Gastrocnemius medialis (tissue), 4 donors: ENCODE results near the gene LINC00237. TPM values are rescaled to one million over a fixed set of nuclear protein-coding genes. Genes with fewer than 3 reads are reported as not detected.

Experiments
- ATAC-seq, 2 donors: fragments of 150-250 bp; one replicate each; pipeline ENCODE4 v1.9.1; 2016
- DNase-seq, 2 donors: peaks; one replicate each; pipeline ENCODE4 v3.0.0-alpha.2; 2019
- H3K27ac ChIP-seq, 4 donors: fragments of 200-600 bp; sonication (generic); 1 replicate in 1 of 4; 2 replicates in 3 of 4; pipeline ENCODE4 v1.5.1; 2016 to 2018; ENCODE audit warnings: mild to moderate bottlenecking in 2 of 4, moderate library complexity in 1 of 4
- H3K27me3 ChIP-seq, 3 donors: fragments of 200-600 bp; sonication (generic) in 2 of 3; 1 replicate in 1 of 3; 2 replicates in 2 of 3; pipeline versions ENCODE4 v1.5.1 to v1.6.0; 2016 to 2019; ENCODE audit warnings: mild to moderate bottlenecking in 1 of 3, moderate library complexity in 1 of 3
- H3K36me3 ChIP-seq, 2 donors: fragments of 200-600 bp; sonication (generic) in 1 of 2; one replicate each; pipeline ENCODE4 v1.5.1; 2017 to 2018
- H3K4me1 ChIP-seq, 2 donors: fragments of 200-600 bp; sonication (generic) in 1 of 2; one replicate each; pipeline ENCODE4 v1.5.1; 2016 to 2017; ENCODE audit warnings: mild to moderate bottlenecking in 2 of 2
- H3K4me3 ChIP-seq, 4 donors: fragments of 200-600 bp; sonication (generic) in 3 of 4; 1 replicate in 1 of 4; 2 replicates in 3 of 4; pipeline ENCODE4 v1.5.1; 2016 to 2019; ENCODE audit warnings: mild to moderate bottlenecking in 2 of 4
- H3K9me3 ChIP-seq, 3 donors: fragments of 200-600 bp; sonication (generic) in 2 of 3; 1 replicate in 1 of 3; 2 replicates in 2 of 3; pipeline ENCODE4 v1.5.1; 2016 to 2019
- POLR2A ChIP-seq, 2 donors: fragments of 450-650 bp; IDR thresholded peaks; one replicate each; pipeline ENCODE4 v1.6.1; 2017; ENCODE audit warnings: antibody characterized with exemption in 2 of 2, mild to moderate bottlenecking in 2 of 2, moderate library complexity in 2 of 2
- in situ Hi-C, 4 donors: fragments of 200-750 bp; cut with MboI; loops; one replicate each; pipeline versions ENCODE4 v1.15.0 to v1.8.0; 2017; ENCODE audit warnings: low sequenced_read_pairs in 4 of 4
- intact Hi-C: fragments of 100-400 bp; cut with DNase I; formaldehyde crosslinking; loops from one replicate; pipeline ENCODE4 v1.15.1; 2023; ENCODE audit warnings: low total_unique reads
- total RNA-seq, 4 donors: library from RNA; depleted of rRNA; stranded (reverse); fragments of >200 nt; gene quantifications; one replicate each; pipeline versions ENCODE4 v1.1.0 to v1.2.3, GENCODE V29; 2016
- TF ChIP-seq, protein P1 (sequence below), 5 experiments: fragments of 450-650 bp in 3 of 5; fragments of 200-600 bp in 2 of 5; sonication (generic) in 2 of 5; IDR thresholded peaks in 4 of 5; conservative IDR thresholded peaks in 1 of 5; 1 replicate in 4 of 5; 2 replicates in 1 of 5; pipeline ENCODE4 v1.5.1; 2016 to 2019; ENCODE audit warnings: antibody characterized with exemption in 5 of 5, mild to moderate bottlenecking in 3 of 5, moderate library complexity in 3 of 5

The LINC00237 gene
- total RNA-seq, 4 donors from 2014 or later: not detected

DNA sequence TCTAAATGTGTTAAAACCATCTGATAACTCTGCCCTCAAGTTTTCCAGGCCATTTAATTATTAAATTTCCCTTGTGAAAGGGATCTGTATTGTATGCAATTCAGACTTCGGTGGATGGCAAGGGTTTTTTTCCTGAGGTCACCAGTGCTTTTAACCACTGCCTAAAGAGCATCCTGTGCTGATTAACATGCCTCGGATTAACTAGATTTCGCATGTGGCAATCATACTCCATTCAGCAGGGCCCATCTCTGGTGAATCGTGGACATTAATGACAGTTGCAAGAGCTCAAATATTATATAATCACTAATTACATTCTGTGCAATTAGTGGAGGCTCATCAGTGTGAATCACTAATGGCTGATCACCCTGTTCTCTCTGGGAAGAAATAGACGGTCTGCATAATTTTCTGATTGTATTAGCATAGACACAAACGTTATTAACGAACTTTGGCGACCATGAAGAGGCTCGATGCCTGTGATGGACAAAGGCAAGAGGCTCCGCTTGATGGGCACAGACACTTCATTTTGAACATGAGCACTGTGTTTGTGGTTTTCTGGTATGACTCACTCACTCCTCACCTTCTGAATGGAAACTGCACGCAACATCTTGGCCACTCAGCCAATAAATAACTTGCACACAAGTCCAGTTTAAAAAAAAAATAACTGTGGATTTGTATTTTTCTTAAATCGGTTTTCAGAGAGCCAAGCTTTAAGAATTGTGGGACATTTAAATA is 31.4 kb downstream of the LINC00237 start:
- intact Hi-C loops (no loop called here), in situ Hi-C loops (no loop called here)
- TF ChIP-seq, protein P1, sequence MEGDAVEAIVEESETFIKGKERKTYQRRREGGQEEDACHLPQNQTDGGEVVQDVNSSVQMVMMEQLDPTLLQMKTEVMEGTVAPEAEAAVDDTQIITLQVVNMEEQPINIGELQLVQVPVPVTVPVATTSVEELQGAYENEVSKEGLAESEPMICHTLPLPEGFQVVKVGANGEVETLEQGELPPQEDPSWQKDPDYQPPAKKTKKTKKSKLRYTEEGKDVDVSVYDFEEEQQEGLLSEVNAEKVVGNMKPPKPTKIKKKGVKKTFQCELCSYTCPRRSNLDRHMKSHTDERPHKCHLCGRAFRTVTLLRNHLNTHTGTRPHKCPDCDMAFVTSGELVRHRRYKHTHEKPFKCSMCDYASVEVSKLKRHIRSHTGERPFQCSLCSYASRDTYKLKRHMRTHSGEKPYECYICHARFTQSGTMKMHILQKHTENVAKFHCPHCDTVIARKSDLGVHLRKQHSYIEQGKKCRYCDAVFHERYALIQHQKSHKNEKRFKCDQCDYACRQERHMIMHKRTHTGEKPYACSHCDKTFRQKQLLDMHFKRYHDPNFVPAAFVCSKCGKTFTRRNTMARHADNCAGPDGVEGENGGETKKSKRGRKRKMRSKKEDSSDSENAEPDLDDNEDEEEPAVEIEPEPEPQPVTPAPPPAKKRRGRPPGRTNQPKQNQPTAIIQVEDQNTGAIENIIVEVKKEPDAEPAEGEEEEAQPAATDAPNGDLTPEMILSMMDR (IDR thresholded peaks at IDR 0.05 in 4 of 5, conservative IDR thresholded peaks at IDR 0.05 in 1 of 5): no peak
- TF ChIP-seq POLR2A (IDR thresholded peaks at IDR 0.05): no peak

DNA sequence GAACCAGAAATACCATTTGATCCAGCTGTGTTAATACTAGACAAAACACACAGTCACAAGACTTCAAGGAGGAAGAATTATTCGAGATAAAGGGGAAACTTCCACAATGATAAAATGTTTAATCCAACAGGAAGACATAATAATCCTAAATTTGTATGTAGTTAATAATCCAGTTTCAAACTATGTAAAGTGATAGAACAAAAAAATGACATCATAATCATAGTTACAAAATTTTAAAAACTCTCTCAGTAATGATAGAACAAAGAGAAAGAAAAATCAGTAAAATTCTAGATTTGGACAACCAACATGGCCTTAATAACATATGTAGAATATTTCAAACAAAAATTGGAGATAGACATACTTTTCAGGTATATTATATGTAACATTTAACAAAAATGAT is 38.9 kb downstream of the LINC00237 start:
- no peaks in the 10 kb centered on the region for H3K9me3 ChIP-seq
- no peak overlapping the region for H3K27ac ChIP-seq
- H3K27me3 ChIP-seq: peaks cover 0 to 6% (median 0%) of the 10 kb centered on the region in 3 donors
- H3K36me3 ChIP-seq: no peaks in the 10 kb centered on the region
- in situ Hi-C loops (no loop called here), intact Hi-C loops (no loop called here)
- ATAC-seq: no peak
- no peaks in the 10 kb centered on the region for H3K4me1 ChIP-seq
- TF ChIP-seq, protein P1 (IDR thresholded peaks at IDR 0.05 in 4 of 5, conservative IDR thresholded peaks at IDR 0.05 in 1 of 5): no peak
- no peak for TF ChIP-seq POLR2A (IDR thresholded peaks at IDR 0.05)
- no peak overlapping the region for H3K4me3 ChIP-seq
- DNase-seq: no peak

More for the DNA sequence above, 31.4 kb downstream of the LINC00237 start:
- Histone ChIP-seq H3K27ac (no peak overlapping the region), H3K4me1 (no peaks in the 10 kb centered on the region), H3K27me3 (no peaks in the 10 kb centered on the region), H3K4me3 (no peak overlapping the region), H3K9me3 (no peaks in the 10 kb centered on the region), H3K36me3 (no peaks in the 10 kb centered on the region)
- DNase-seq (no peak), ATAC-seq (no peak)

GRCh38 chr20:21064924-21065323 is 41.2 kb downstream of the LINC00237 start:
- no peaks in the 10 kb centered on the region for H3K4me1 ChIP-seq
- TF ChIP-seq POLR2A (IDR thresholded peaks at IDR 0.05): no peak
- TF ChIP-seq, protein P1 (IDR thresholded peaks at IDR 0.05 in 4 of 5, conservative IDR thresholded peaks at IDR 0.05 in 1 of 5): no peak
- no peaks in the 10 kb centered on the region for H3K9me3 ChIP-seq
- intact Hi-C loops (no loop called here), in situ Hi-C loops (no loop called here)
- H3K27me3 ChIP-seq: peaks cover 0 to 6% (median 0%) of the 10 kb centered on the region in 3 donors
- no peaks in the 10 kb centered on the region for H3K36me3 ChIP-seq
- H3K4me3 ChIP-seq: no peak overlapping the region
- DNase-seq (no peak), ATAC-seq (no peak)
- H3K27ac ChIP-seq: no peak overlapping the region

DNA sequence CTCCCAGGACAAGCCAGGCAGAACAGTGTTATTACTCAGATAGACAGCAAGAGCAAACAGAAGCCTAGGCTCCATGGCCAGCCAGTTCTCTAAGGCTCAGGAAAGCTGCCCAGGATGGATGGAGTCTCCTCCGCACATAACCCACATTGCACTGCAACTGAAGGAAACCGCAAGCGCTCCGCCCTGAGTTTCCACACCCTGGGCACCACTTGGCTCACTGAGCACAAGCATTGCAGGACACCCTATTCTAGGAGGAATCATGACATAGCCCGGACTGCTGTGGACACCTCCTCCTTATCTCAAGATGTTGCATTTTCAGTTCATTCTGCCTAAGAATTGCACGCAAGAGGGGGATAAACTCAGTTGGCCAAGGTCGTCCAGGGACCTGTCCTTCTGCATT is 42.9 kb downstream of the LINC00237 start:
- in situ Hi-C loops (no loop called here), intact Hi-C loops (no loop called here)
- Histone ChIP-seq H3K27me3 (peaks cover 0 to 6% (median 0%) of the 10 kb centered on the region in 3 donors), H3K4me1 (no peaks in the 10 kb centered on the region), H3K27ac (no peak overlapping the region), H3K9me3 (no peaks in the 10 kb centered on the region), H3K4me3 (no peak overlapping the region), H3K36me3 (no peaks in the 10 kb centered on the region)
- ATAC-seq (no peak), DNase-seq (no peak)
- TF ChIP-seq, protein P1 (IDR thresholded peaks at IDR 0.05 in 4 of 5, conservative IDR thresholded peaks at IDR 0.05 in 1 of 5): no peak
- TF ChIP-seq POLR2A (IDR thresholded peaks at IDR 0.05): no peak
